Activated T-helper 17 cell treated with anti-CD3 and anti-CD28 coated beads, Interleukin-2, amount 50 U/mL, for 72 hours (primary cell): ENCODE measurements around the gene LRRC63. TPM values are rescaled to one million over a fixed set of nuclear protein-coding genes. Genes with fewer than 3 reads are reported as not detected.
"Not testable (repeated sequence)": the region's sequence is repeated elsewhere in the genome, so short reads cannot be mapped to it uniquely, and the experiment has no call there.

Experiments
- ATAC-seq: fragments of 150-1000 bp; cut with Tn5 transposase; replicated peaks from 2 replicates; pipeline ENCODE4 v1.10.0; 2021; ENCODE audit warnings: mild to moderate bottlenecking, moderate library complexity
- H3K27ac Mint-ChIP-seq: one replicate; pipeline ENCODE4 v1.8.0; 2022; ENCODE audit warnings: mixed read lengths
- H3K27me3 Mint-ChIP-seq: one replicate; pipeline ENCODE4 v1.8.0; 2022; ENCODE audit warnings: mixed read lengths
- H3K36me3 Mint-ChIP-seq: one replicate; pipeline ENCODE4 v1.8.0; 2022; ENCODE audit warnings: low read depth, mild to moderate bottlenecking, mixed read lengths
- H3K4me1 Mint-ChIP-seq: one replicate; pipeline ENCODE4 v1.8.0; 2022; ENCODE audit warnings: mixed read lengths
- H3K4me3 Mint-ChIP-seq: one replicate; pipeline ENCODE4 v1.8.0; 2022; ENCODE audit warnings: mild to moderate bottlenecking, mixed read lengths
- H3K9me3 Mint-ChIP-seq: one replicate; pipeline ENCODE4 v1.8.0; 2022; ENCODE audit warnings: mixed read lengths
- total RNA-seq, 2 donors: library from RNA; stranded (reverse); gene quantifications; one replicate each; pipeline ENCODE4 v1.2.3, GENCODE V29; 2022

LRRC63 gene
- total RNA-seq, 2 donors from 2014 or later = 1.0 to 1.3 TPM

DNA sequence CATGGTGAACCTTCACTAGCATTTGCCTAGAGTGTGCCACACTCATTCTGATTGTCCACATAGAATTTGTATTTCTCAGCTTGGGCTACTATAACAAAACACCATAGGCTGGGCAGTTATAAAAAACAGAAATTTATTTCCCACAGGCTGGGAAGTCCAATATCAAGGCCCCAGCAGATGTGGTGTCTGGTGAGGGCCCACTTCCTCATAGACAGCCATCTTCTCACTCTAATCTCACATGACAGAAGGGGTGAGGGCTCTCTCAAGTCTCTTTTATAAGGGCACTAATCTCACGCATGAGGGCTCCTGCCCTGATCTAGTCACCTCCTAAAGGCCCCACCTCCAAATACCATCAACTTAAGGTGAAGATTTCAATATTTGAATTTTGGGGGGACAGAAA is 53.6 kb downstream of the LRRC63 start:
- H3K9me3 Mint-ChIP-seq = no peaks in the 10 kb centered on the region
- H3K27ac Mint-ChIP-seq = no peak overlapping the region
- no peaks in the 10 kb centered on the region for H3K27me3 Mint-ChIP-seq
- no peak overlapping the region for H3K4me3 Mint-ChIP-seq
- H3K36me3 Mint-ChIP-seq = no peaks in the 10 kb centered on the region
- no peaks in the 10 kb centered on the region for H3K4me1 Mint-ChIP-seq
- no peak for ATAC-seq

DNA sequence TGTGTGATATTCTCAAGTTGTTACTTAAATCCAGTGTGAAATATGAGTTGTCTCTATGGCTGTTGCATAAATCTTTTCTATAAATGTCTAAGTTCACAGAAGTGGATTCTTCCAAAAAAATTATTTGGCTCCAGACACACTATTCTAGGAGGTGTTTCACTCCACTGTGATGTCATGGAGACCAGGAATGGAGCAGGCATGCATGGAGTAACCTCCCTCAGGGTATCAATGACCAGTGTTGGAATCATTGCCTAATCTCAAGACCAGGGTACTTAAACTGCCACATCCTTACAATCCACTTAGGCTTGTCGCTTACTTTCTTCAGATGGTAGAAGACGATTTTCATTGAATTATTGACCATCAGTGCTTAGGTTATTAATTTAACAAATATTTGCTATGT is 55.4 kb downstream of the LRRC63 start:
- ATAC-seq = no peak
- H3K36me3 Mint-ChIP-seq = no peaks in the 10 kb centered on the region
- no peaks in the 10 kb centered on the region for H3K4me1 Mint-ChIP-seq
- H3K27ac Mint-ChIP-seq = no peak overlapping the region
- no peak overlapping the region for H3K4me3 Mint-ChIP-seq
- H3K27me3 Mint-ChIP-seq = no peaks in the 10 kb centered on the region
- no peaks in the 10 kb centered on the region for H3K9me3 Mint-ChIP-seq

DNA sequence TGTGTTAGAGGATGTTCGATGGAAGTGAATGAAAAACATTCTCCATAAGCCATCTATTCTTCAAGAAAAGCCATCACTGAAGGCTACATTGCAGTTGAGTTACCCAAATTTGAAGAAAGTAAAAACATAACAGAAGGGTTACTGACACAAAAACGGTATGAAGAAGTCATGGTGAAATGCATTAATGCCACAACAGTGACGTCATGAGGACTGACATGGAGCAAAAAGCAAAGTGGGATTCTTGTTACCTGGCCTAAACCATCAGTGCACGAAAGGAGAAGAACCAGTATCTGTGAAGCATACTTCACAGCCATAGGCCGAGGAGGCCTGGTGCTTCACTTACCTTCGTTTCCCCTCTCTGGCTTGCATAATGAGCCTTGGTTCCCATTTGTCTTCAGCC is 58.7 kb downstream of the LRRC63 start:
- no peak overlapping the region for H3K27ac Mint-ChIP-seq
- H3K4me1 Mint-ChIP-seq = no peaks in the 10 kb centered on the region
- ATAC-seq = no peak

DNA sequence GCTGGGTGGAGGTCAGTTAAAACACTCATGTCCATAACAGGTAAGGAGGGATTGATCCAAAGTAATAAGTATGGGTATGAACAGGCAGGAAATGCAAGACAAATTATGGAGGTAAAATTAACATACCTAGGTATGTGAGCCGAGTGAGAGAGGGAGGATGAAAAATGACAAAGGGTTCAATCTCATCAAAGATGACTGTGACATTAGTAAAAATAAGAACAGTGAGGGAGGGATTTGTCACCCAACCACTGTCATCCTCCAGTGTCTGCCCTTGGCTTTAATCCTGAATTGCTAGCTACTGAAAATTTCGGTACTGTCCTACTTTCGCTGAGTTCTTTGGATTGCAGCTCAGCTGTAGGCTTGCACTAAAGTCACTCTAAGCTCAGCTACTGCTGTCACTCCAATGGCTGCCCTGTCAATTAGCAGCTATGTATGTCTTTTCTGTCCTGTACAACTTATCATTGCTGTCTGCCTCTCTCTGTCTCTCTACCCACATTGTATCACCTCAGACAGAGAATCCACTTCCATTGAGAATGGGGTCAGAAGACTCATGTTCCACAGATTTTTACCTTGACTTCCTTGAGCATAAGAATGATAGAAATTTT is 62.5 kb downstream of the LRRC63 start:
- ATAC-seq = peak; percentile 64
- Mint-ChIP-seq H3K27ac (no peak overlapping the region), H3K9me3 (no peaks in the 10 kb centered on the region), H3K4me3 (no peak overlapping the region), H3K4me1 (no peaks in the 10 kb centered on the region), H3K36me3 (no peaks in the 10 kb centered on the region), H3K27me3 (no peaks in the 10 kb centered on the region)

More for the DNA sequence above, 58.7 kb downstream of the LRRC63 start:
- Mint-ChIP-seq H3K36me3 (no peaks in the 10 kb centered on the region), H3K9me3 (no peaks in the 10 kb centered on the region), H3K4me3 (no peak overlapping the region), H3K27me3 (no peaks in the 10 kb centered on the region)

DNA sequence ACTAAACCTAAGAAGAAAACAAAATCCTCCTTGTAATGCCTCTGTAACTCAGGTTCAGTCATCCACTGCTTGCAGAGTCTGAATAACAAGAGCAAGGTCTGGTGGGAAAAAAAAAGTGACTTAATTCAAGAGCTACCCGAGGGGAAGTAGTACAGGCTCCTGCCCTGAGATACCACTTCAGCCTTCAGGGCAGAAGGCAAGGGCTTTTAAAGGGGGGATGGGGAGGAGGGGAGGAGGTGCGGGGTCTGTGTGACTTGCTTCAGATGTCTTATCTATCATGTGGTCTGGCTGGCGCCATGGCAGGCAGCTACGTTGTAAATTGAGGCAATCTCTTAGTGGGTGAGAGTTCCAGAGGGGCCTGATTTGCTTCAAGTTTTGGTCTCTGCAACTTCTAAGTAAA is 66.7 kb downstream of the LRRC63 start:
- H3K9me3 Mint-ChIP-seq = no peaks in the 10 kb centered on the region
- H3K4me3 Mint-ChIP-seq = no peak overlapping the region
- no peaks in the 10 kb centered on the region for H3K36me3 Mint-ChIP-seq
- H3K4me1 Mint-ChIP-seq = no peaks in the 10 kb centered on the region
- H3K27ac Mint-ChIP-seq = no peak overlapping the region
- ATAC-seq = no peak
- no peaks in the 10 kb centered on the region for H3K27me3 Mint-ChIP-seq

DNA sequence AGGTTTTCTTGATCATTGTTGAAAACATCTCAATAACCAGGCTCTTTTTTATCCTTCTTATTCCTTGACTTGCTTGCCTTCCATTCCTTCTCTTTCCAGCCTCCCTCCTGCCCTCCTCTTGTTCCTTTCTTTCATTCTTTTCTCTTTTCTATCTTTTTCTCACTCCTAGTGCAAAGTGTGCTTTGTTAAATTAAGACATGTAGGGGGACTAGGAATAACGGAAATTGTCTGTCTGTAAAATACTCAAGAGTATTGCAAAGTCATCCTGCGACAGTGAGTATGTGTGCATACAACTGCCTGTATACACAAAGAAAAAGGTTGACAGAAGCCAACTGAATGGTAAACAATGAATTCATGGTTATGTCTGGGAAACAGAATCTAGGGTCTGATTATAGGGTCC is 70.1 kb downstream of the LRRC63 start:
- no peaks in the 10 kb centered on the region for H3K9me3 Mint-ChIP-seq
- no peaks in the 10 kb centered on the region for H3K4me1 Mint-ChIP-seq
- no peaks in the 10 kb centered on the region for H3K27me3 Mint-ChIP-seq
- no peaks in the 10 kb centered on the region for H3K36me3 Mint-ChIP-seq
- ATAC-seq = no peak
- H3K27ac Mint-ChIP-seq = no peak overlapping the region
- H3K4me3 Mint-ChIP-seq = no peak overlapping the region

DNA sequence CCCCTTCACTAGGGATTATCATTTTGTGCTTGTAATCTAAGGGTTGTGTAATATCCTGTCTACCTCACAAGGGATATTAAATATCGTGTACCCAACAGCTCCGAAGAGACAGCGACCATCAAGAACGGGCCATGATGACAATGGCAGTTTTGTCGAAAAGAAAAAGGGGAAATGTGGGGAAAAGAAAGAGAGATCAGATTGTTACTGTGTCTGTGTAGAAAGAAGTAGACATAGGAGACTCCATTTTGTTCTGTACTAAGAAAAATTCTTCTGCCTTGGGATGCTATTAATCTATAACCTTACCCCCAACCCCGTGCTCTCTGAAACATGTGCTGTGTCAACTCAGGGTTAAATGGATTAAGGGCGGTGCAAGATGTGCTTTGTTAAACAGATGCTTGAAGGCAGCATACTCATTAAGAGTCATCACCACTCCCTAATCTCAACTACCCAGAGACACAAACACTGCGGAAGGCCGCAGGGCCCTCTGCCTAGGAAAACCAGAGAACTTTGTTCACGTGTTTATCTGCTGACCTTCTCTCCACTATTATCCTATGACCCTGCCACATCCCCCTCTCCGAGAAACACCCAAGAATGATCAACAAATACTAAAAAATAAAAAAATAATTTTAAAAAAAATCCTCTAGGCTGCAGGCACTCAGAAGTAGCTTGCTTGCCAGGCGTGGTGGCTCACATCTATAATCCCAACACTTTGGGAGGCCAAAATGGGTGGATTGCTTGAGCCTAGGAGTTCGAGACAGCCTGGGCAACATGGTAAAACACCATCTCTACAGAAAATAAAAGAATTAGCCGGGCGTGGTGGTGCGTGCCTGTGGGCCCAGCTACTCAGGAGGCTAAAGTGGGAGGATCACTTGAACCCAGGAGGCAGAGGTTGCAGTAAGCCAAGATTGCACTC is 72.4 kb downstream of the LRRC63 start:
- not testable (repeated sequence) for H3K36me3 Mint-ChIP-seq, H3K9me3 Mint-ChIP-seq, H3K27ac Mint-ChIP-seq, H3K4me3 Mint-ChIP-seq, H3K27me3 Mint-ChIP-seq, ATAC-seq, H3K4me1 Mint-ChIP-seq

DNA sequence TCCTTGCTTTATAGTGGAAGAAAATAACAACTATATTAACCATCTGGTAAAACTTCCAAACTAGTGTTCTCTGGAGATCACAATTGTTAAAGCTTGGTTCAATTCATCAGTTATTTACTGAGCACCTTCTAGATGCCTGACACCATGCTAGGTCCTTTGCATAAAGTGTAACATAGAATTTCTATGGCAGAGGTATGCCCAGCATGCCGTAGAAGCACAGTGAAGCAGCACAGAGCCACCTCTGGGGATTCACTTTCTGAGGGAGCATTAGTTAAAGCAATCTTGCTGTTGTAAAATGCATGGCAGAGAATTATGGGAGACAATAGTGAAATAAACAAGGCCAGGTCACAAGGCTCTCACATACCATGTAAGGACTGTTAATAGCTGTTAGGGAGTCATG is 75.2 kb downstream of the LRRC63 start:
- H3K4me1 Mint-ChIP-seq = no peaks in the 10 kb centered on the region
- no peaks in the 10 kb centered on the region for H3K27me3 Mint-ChIP-seq
- no peak overlapping the region for H3K4me3 Mint-ChIP-seq
- no peaks in the 10 kb centered on the region for H3K36me3 Mint-ChIP-seq
- H3K9me3 Mint-ChIP-seq = no peaks in the 10 kb centered on the region
- no peak for ATAC-seq
- no peak overlapping the region for H3K27ac Mint-ChIP-seq

GRCh38 chr13:46288570-46289259 is 77.0 kb downstream of the LRRC63 start:
- no peak overlapping the region for H3K27ac Mint-ChIP-seq

GRCh38 chr13:46289260-46289955 is 77.7 kb downstream of the LRRC63 start:
- H3K4me1 Mint-ChIP-seq = peaks cover 3% of the 10 kb centered on the region
- H3K27me3 Mint-ChIP-seq = no peaks in the 10 kb centered on the region
- no peaks in the 10 kb centered on the region for H3K9me3 Mint-ChIP-seq
- no peaks in the 10 kb centered on the region for H3K36me3 Mint-ChIP-seq
- no peak for ATAC-seq
- H3K4me3 Mint-ChIP-seq = no peak overlapping the region
- H3K27ac Mint-ChIP-seq = no peak overlapping the region

More at GRCh38 chr13:46288570-46289259, 77.0 kb downstream of the LRRC63 start:
- no peak overlapping the region for H3K4me3 Mint-ChIP-seq
- no peaks in the 10 kb centered on the region for H3K27me3 Mint-ChIP-seq
- no peaks in the 10 kb centered on the region for H3K36me3 Mint-ChIP-seq
- peak; percentile 74 for ATAC-seq
- no peaks in the 10 kb centered on the region for H3K9me3 Mint-ChIP-seq
- peaks cover 3% of the 10 kb centered on the region for H3K4me1 Mint-ChIP-seq

DNA sequence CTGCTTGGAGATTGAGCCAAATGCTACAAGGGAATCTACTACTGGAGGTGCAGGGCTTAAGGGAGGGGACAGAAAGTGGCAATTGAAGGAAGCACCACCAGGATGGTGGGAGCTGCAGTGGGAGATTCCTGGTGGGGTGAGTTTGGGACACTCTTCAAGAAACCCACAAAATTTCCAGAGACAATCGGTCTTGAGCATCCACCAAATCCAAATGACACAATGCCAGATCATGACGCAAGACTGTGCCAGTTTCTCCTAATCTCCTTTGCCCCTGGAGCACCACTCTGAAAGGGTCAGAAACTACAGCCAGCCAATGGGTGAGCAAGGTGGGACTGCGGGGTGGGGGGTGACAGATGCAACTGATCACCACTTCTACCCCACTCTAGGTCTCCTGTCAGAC is 78.7 kb downstream of the LRRC63 start:
- Mint-ChIP-seq H3K9me3 (no peaks in the 10 kb centered on the region), H3K4me1 (peaks cover 4% of the 10 kb centered on the region)

DNA sequence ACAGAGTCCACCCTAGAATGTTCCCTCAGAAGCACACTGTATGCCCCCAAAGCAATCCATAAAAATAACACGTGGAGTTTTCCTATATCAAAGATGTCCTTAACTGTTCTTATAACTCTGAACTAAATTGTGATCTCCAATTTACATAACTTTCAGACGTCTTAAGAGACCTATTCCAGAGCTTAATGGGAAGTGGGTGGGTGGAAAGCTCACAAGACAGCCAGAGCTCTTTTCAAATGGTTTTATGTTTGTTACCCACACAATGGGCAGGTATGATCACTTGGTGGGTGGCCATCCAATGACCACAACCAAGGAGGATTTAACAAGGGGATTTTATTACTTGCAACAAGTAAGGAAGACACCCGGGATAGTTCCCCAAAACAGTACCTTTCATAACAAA is 81.7 kb downstream of the LRRC63 start:
- Mint-ChIP-seq H3K27me3 (no peaks in the 10 kb centered on the region), H3K4me3 (no peak overlapping the region), H3K36me3 (no peaks in the 10 kb centered on the region), H3K27ac (no peak overlapping the region), H3K4me1 (peaks cover 18% of the 10 kb centered on the region), H3K9me3 (no peaks in the 10 kb centered on the region)
- no peak for ATAC-seq

More for the DNA sequence above, 78.7 kb downstream of the LRRC63 start:
- no peak overlapping the region for H3K27ac Mint-ChIP-seq
- no peak overlapping the region for H3K4me3 Mint-ChIP-seq
- no peaks in the 10 kb centered on the region for H3K36me3 Mint-ChIP-seq
- ATAC-seq = no peak
- H3K27me3 Mint-ChIP-seq = no peaks in the 10 kb centered on the region

DNA sequence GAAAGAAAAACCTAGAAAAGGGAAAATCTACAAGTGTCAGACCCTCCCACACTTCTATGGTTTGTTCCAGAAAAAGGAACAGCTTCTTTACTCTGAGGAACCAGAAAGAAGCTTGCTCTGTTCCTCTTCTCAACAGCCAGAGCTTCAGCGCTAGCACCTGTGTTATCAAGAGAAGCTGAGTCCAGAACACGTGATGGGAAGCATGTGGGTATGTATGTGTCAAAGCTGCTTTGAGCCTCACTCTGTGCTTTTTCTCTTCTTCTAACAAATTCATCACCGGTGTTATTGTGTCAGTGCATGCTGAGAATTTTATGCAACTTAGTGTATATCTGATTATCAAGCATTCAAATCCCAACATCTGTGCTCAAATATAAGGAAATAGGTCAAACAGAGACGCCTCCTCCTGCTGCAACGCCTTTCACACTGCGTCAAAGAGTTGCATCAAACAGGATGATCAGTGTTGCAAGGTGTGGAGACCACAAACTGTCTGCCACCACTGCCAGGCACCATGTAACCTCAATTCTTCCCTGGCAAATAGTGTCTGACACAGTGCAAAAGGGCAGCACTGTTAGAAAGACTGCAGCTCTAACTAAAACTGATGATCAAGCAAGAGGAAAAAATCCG is 83.9 kb downstream of the LRRC63 start:
- no peaks in the 10 kb centered on the region for H3K27me3 Mint-ChIP-seq
- H3K36me3 Mint-ChIP-seq = no peaks in the 10 kb centered on the region
- peak overlapping the region; percentile 85 for H3K4me3 Mint-ChIP-seq
- ATAC-seq = peak; percentile 85
- peaks cover 18% of the 10 kb centered on the region for H3K4me1 Mint-ChIP-seq
- H3K27ac Mint-ChIP-seq = peak overlapping the region; percentile 86
- no peaks in the 10 kb centered on the region for H3K9me3 Mint-ChIP-seq
